AG04450 (cell line): ENCODE measurements around the gene CEP83. TPM values are rescaled to one million over a fixed set of nuclear protein-coding genes. Genes with fewer than 3 reads are reported as not detected.

Source experiments
- CTCF ChIA-PET: fragments of 300-600, 350-600 bp; formaldehyde crosslinking; extraction: SDS; loops from one replicate; lab custom pipeline; 2022; ENCODE audit warnings: antibody characterized with exemption, inconsistent platforms; lab: Charles Lee
- POLR2A ChIA-PET: fragments of 350-600 bp; formaldehyde crosslinking; extraction: SDS; loops from one replicate; lab custom pipeline; 2021; ENCODE audit warnings: antibody characterized with exemption, inconsistent platforms; lab: Yijun Ruan, JAX
- DNase-seq: peaks from one replicate; pipeline ENCODE4 v3.0.0-alpha.2; 2011; ENCODE audit warnings: low read depth, low spot score
- H3K27ac ChIP-seq: one replicate; pipeline ENCODE4 v1.5.1; 2012; ENCODE audit warnings: low read depth, low read length, control low read depth
- H3K27me3 ChIP-seq: one replicate; pipeline ENCODE4 v1.6.0; 2012; ENCODE audit warnings: low read length; ENCODE audit not compliant: control insufficient read depth, insufficient read depth
- H3K4me3 ChIP-seq: 2 replicates; pipeline ENCODE4 v1.5.1; 2011; ENCODE audit warnings: mild to moderate bottlenecking, low read depth, low read length, control low read depth
- H3K9me3 ChIP-seq: 2 replicates; pipeline ENCODE4 v1.5.1; 2012; ENCODE audit warnings: low read length; ENCODE audit not compliant: control insufficient read depth, insufficient read depth
- CTCF ChIP-seq: IDR thresholded peaks from 2 replicates; pipeline ENCODE4 v1.5.1; 2011; ENCODE audit warnings: low read depth, low read length, control low read depth, inconsistent platforms
- polyA plus RNA-seq: library from polyadenylated mRNA; depleted of rRNA; stranded (reverse); fragments of >200 nt; gene quantifications from 2 replicates; pipeline ENCODE4 v1.2.3, GENCODE V29; 2011

Gene CEP83
- polyA plus RNA-seq, 1 experiment = 10.0 TPM

GRCh38 chr12:94500831-94501567, 41.3 kb upstream of the CEP83 start:
- ChIA-PET CTCF (no interaction called here), POLR2A (no interaction called here)
- Histone ChIP-seq H3K27ac (no peak overlapping the region), H3K27me3 (peaks cover 2% of the 10 kb centered on the region), H3K4me3 (no peak overlapping the region), H3K9me3 (peaks cover 3% of the 10 kb centered on the region; the same call in 1 of the 2 replicates)
- TF ChIP-seq CTCF = no peak
- DNase-seq = no peak

DNA sequence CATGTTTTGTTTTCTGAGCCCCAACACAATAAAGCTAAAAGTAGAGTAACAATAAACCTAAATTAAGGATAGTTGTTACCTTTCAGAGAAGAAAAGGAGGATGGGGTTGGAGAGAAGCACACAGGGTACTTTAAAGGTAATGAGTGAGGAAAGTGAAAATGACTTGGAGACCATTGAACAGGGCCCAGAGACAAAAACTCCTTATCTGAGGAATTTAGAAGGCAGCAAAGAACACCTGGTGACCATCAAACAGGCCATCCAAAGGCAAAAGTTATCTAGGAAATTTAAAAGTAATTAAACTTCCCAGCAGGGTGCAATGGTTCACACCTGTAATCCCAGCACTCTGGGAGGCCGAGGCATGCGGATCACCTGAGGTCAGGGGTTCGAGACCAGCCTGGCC, 39.0 kb upstream of the CEP83 start:
- CTCF ChIA-PET = no interaction called here
- no peak for DNase-seq
- H3K9me3 ChIP-seq = peaks cover 3% of the 10 kb centered on the region; the same call in 1 of the 2 replicates
- POLR2A ChIA-PET = no interaction called here
- no peak overlapping the region for H3K27ac ChIP-seq
- H3K4me3 ChIP-seq = no peak overlapping the region
- no peak for TF ChIP-seq CTCF
- H3K27me3 ChIP-seq = peaks cover 2% of the 10 kb centered on the region

DNA sequence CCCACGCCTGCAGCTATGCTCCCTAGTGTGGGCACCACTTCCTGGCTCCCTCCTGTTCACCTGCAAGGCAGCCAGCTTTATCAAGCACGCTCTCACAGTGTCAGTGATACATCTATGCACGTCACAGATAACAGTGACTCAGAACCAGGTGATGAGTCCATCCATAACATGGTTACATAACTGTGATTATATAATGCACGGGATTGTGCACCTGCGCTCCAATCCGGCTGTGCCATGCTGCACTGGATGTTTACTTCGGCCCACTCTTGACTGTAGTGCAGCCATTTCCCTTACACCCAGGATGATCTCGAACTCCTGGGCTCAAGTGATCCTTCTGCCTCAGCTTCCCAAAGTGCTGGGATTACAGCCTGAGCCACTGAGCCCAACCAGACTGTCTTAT, 38.4 kb upstream of the CEP83 start:
- ChIA-PET CTCF (no interaction called here), POLR2A (no interaction called here)
- H3K27ac ChIP-seq = no peak overlapping the region
- no peak for TF ChIP-seq CTCF
- H3K4me3 ChIP-seq = no peak overlapping the region
- no peak for DNase-seq
- peaks cover 2% of the 10 kb centered on the region for H3K27me3 ChIP-seq
- peaks cover 3% of the 10 kb centered on the region; the same call in 1 of the 2 replicates for H3K9me3 ChIP-seq

- Histone ChIP-seq H3K27me3 (peaks cover 3% of the 10 kb centered on the region), H3K4me3 (no peak overlapping the region), H3K27ac (no peak overlapping the region), H3K9me3 (peaks cover 3% of the 10 kb centered on the region; the same call in 1 of the 2 replicates)
- no peak for DNase-seq
- CTCF ChIA-PET = no interaction called here
- TF ChIP-seq CTCF = no peak
- POLR2A ChIA-PET = no interaction called here
These were observed 35.9 kb upstream of the CEP83 start for GRCh38 chr12:94495445-94496115.

GRCh38 chr12:94491489-94491888, 31.8 kb upstream of the CEP83 start:
- H3K27ac ChIP-seq = no peak overlapping the region
- no peak overlapping the region for H3K4me3 ChIP-seq
- ChIA-PET CTCF (no interaction called here), POLR2A (no interaction called here)
- H3K27me3 ChIP-seq = peaks cover 6% of the 10 kb centered on the region
- no peak for DNase-seq
- TF ChIP-seq CTCF = no peak
- H3K9me3 ChIP-seq = no peaks in the 10 kb centered on the region
